Camera-type eye (tissue), 1 donor: ENCODE measurements around the gene OXNAD1. TPM values are rescaled to one million over a fixed set of nuclear protein-coding genes. Genes with fewer than 3 reads are reported as not detected.

Source experiments
- total RNA-seq: library from RNA; depleted of rRNA; stranded (reverse); fragments of >200 nt; gene quantifications from one replicate; pipeline ENCODE4 v1.2.3, GENCODE V29; 2014

The OXNAD1 gene, protein sequence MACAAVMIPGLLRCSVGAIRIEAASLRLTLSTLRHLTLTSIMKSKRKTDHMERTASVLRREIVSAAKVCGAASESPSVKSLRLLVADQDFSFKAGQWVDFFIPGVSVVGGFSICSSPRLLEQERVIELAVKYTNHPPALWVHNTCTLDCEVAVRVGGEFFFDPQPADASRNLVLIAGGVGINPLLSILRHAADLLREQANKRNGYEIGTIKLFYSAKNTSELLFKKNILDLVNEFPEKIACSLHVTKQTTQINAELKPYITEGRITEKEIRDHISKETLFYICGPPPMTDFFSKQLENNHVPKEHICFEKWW
- 27.4 TPM for total RNA-seq

DNA sequence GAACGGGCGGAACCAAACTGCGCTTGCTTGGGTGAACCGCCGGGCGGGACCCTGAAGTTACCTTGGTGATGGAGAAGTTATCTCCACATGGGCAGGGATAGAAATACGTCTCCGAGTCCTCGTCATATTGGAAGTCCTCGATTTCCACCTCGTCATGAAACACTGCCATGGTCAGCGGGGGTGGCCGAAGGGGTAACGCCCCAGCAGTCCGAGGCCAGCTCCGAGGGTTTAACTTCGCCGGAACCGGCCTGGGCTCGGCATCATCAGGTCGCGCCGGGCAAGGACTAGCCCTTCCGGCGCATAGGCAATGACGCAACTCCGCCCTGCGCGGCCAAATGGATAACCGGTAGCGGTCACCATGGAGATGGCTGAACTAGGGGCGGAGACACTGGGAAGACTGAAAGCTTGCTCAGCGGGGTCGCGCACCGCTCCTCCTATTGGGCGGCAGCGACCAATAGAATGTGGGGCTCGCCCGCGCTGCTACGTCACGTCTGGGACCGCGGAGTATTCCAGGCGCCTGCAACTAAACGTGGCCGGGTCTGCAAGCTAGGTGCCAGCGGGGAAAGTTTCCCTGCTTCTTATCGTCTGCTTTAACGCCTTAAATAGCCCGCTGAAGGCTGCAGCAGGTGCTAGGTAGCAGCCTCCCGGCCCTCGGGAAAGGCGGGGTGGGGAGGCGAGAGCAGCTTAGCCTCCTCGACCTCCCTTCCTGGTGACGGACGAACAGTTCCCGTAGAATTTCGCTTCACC is at the start of gene OXNAD1, which contains the start of gene DPH3:
Gene OXNAD1, plus strand, starts transcription at position 505 of the 747 bp plus-strand sequence. CDS start 5,741 bp downstream, outside the sequence.
Gene DPH3, minus strand, starts transcription at position 236 of the 747 bp plus-strand sequence. Its CDS starts 67 bp downstream, at position 169.

Other genes starting within 250 kb of the OXNAD1 start
- gene GALNT15, start 90.5 kb upstream of the OXNAD1 start, total RNA-seq: 12.4 TPM
- 23.2 TPM for gene DPH3, start 269 bp upstream of the OXNAD1 start, total RNA-seq
- 44.2 TPM for gene RFTN1, start 248.5 kb downstream of the OXNAD1 start, total RNA-seq